Activated T-helper 9 cell treated with anti-CD3 and anti-CD28 coated beads, Interleukin-2, amount 50 U/mL, for 16 hours (primary cell): ENCODE results near the gene SRR.

Experiments
- DNase-seq: peaks from one replicate; pipeline ENCODE4 v3.0.0-alpha.2; 2020; ENCODE audit warnings: low read depth

The SRR gene

DNA sequence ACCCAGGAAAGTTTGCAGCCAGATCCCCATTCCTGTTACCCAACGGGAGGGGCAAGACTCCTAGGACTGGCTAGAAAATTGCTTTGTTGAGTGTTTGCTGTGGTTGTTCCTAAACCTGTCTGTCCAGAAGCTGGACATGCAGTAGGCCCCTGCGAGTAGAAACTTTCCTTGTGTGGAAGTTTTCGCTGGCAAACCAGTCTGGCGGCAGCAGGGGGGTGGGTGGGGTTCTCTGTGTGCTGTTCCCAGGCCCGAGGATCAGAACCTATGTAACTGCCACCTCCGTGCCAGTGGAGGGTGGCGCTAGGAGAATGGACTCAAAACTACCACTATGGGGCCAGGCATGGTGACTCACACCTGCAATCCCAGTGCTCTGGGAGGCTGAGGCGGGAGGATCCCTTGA lies 42.7 kb downstream of the SRR start:
- no peak for DNase-seq

DNA sequence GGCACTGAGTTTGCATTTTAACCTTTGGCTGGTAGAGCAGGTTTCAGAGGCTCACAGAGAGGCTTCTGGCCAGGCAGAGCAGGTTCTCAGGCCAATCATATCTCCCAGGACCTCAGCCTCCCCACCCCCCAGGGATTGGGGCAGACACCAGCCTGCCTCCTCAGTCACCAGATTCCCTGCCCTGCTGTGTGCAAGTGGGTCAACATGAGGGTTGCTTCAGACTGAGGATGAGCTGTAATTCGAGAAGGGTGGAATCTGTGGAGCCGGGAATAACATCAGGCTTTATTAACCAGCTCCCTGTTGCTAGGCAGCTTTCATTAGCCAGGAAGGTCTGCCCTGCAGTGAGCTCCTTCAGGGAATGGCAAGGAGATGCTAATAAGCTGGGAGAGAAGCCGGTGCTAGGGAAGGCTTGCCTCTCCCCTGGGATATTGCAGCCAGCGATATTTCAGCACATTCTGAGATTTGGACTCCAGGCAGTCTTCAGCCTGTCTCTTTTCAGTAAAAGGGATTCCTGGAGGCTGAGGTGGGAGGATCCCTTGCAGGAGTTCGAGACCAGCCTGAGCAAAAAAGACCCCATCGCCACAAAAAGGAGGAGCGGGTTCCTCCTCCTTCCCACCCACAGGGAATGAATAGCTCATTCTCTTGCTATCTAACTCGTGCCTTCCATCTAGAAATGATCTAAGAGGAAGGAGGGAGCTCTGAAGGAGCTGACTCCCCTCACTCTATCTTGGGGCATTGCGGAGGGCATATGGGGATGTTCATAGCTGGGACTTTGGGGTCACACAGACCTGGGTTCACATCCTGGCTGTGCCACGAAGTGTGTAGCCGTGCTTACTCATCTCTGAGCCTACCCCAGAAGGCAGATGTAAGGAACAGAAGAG lies 44.3 kb downstream of the SRR start:
- DNase-seq, result no peak

DNA sequence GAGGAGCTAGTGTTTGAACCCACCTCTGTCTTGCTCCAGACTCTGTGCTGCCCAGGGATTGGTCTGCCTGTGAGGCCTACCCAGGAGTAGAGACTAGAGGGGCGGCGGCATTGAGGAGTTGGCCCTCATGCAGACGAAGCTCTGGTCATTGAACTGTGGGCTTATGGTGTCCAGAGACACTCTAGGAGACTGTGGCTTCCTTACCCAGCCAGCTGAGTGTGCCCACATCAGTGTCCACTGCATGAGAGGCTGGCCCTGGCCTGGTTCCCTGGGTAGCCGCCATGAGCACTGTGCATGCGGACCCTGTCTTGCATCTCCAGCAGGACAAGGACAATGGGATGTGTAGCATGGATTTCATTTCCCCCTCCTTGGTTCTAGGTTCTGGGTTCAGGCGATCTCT lies 47.5 kb downstream of the SRR start:
- DNase-seq, result no peak

DNA sequence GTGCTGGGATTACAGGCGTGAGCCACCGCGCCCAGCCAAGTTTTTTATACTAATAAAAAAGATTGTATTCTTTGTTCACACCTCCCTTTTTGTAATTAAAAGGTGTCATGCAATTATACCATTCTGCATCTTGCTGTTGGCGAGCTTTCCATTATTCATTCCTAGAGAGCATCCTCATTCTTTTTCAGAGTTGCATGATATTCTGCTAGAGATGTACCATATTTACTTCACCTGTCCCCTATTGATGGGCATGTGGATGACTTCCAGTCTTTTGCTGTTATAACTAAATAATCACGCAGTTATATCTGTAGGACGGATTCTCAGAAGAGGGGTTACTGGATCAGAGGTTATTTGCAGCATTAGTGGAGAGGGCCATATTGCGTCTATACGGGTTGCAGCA lies 50.6 kb downstream of the SRR start:
- no peak for DNase-seq

DNA sequence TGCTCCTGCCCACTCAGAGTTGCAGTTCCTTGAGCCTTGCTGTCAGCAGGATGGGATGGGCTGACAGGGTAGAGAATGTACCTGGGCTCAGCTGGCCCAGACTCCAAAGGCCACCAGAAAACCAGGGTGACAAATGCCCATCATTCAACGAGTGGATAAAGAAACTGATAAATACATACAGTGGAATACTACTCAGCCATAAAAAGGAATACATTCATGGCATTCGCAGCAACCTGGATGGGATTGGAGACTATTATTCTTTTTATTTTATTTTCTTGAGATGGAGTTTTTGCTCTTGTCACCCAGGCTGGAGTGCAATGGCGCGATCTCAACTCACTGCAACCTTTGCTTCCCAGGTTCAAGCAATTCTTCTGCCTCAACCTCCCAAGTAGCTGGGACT lies 53.5 kb downstream of the SRR start:
- no peak for DNase-seq

DNA sequence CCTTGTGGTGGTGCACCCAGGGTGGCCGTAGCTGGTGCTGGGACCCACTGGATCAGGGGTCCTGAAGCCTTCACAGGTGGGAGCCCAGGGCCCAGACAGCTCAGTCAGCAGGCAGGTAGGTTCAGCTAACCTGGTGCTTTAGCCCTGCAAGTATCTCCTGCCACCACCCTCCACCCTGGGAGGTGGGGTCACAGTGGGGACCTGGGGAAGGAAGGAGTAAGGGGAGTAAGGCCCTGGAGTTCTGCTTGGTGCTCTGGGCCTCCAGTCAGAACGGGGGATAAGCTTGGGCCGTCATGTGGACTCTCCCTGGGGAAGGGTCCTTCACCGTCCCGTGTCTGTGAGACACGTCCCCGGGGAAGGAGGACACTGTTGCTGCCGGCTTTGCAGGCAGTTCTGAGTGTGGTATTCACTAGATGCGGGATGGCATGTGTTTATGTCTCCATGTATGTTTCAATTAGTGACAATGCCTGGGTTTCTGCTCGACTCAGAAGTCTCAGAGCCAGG lies 54.2 kb downstream of the SRR start:
- no peak for DNase-seq

DNA sequence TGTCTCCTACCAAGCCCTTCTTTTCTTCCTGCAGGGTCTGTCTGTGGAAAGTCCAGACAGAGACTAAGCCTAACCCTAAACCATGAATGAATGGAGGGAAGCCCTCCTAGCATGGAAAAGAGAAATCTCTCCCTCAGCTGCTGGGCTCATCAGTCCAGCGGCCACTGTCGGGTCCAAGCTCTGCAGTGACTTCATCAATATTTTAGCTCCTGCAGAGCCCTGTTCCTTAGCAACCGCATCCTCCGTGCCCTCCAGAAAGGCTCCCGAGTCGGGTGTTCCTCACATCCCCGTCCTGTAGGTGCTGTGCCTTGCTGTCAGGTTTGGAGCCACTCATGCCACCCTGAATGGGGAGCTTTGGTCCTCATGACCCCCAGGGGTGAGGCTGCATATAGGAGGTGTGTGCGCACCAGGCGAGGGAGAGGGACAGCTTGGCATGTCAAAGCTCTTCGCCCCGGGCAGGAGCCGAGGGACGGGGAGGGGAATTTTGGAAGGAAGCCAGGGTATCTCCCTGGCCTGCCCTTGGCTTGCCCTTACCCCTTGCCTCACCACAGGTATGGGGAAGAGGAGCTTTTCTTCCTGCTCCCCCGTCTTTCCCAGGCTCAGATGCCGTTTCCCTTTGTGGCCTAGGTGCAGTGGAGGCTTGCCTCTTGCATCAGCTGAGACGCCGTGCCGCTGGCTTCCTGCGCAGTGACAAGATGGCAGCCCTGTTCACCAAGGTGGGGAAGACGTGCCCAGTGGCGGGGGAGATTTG lies 57.4 kb downstream of the SRR start:
- DNase-seq, result no peak

DNA sequence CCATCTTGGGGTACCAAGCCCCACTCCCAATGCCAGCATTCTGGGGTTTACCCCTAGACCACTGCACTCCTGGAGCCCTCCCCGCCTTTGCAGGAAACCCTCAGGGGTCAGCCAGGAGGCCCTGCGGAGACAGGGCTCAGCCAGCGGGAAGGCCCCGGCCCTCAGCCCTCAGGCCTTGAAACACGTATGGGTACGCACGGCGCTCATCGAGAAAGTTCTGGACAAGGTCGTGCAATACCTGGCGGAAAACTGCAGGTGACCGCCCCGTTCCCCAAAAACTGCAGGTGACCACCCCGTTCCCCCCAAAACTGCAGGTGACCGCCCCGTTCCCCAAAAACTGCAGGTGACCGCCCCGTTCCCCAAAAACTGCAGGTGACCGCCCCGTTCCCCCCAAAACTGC lies 58.3 kb downstream of the SRR start:
- no peak for DNase-seq

DNA sequence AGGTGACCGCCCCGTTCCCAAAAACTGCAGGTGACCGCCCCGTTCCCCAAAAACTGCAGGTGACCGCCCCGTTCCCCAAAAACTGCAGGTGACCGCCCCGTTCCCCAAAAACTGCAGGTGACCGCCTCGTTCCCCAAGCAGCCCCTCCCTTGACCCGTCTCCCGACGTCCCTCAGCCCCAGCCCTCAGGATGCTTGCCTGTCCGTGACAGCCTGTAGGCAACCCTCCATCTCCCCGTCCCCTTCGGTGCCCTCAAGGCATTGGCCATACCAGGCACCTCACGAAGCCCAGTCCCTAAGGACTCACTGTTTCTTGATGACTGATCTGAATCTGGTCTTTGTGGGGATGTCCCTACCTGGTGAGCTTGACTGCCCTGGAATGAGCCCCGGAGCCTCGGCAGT lies 58.7 kb downstream of the SRR start:
- DNase-seq, result no peak

DNA sequence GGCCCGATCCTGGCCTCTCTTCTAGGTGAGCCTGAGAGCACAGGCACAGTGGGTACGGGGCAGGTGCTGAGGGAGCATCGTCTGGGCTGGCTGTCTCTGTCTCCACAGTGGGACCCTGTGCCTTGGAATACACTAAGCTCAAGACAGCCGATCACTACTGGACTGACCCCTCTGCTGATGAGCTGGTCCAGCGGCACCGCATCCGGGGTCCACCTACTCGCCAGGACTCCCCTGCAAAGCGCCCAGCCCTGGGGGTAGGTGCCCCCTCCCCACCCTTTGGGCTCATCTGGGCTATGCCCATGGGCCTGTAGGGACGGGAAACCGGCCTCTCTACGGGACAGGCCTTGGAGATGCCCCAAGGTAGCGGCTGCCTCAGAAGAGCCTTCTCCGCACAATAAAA lies 59.1 kb downstream of the SRR start:
- DNase-seq, result no peak

DNA sequence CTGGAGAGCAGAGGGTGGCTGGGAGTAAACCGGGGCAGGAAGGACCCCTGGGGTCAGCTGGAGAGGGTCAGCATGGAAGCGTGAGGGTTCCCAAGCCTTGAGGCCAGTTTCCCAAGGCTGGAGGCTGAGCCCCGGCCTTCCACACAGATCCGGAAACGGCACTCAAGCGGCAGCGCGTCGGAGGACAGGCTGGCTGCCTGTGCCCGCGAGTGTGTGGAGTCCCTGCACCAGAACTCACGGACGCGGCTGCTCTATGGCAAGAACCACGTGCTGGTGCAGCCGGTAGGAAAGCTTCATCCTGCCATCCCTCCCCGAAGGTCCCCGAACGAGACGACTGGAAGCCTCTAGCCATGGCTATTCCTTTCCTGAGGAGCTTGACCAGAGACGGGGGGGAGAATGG lies 59.6 kb downstream of the SRR start:
- no peak for DNase-seq

DNA sequence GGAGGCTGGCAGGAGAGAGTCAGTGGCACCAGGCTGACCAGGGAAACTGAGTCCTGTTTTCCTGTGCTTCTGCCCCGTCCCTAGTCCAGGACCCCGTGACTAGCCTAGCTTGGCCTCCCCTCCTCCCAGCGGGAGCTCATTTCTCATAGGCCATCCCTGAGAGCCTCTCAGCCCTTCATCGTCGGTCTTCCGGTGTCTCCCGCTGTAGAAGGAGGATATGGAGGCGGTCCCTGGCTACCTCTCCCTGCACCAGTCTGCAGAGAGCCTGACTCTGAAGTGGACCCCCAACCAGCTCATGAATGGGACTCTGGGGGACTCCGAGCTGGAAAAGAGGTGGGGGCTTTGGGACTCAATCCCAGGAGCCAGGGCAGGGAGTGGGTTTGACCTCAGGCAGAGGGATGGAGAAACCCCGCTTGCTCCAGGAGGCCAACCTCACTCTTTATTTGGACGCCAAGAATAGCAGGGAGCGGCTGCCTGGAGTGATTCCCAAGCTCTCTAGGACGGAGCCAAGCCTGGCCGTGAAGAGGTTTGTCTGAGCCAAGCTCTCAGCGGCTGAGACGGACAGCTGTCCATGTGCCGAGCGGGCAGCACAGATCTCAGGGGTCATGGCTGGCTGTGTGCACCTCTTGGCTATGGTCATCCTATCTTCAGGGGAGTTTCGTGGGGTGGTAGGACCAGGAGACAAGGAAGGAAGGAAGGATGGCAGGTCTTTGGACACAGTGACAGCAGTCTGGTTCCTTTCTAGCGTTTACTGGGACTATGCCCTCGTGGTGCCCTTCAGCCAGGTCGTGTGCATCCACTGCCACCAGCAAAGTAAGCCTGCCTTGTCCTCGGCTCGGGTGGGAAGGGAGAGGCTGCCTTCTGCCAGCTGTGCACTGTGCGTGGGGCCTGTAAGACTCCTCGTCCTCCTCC lies 60.4 kb downstream of the SRR start:
- no peak for DNase-seq

DNA sequence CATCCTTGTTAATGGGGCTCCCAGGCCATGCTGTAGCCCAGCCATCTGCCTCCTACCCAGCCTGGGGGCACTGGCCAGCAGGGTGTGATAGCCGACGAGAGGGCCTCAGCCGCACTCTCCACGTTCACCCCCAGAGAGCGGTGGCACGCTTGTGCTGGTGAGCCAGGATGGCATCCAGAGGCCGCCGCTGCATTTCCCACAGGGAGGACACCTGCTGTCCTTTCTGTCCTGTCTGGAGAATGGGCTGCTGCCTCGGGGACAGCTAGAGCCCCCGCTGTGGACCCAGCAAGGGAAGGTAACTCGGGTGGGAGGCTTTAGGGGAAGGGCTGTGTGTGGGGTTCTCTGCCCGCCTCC lies 61.0 kb downstream of the SRR start:
- DNase-seq, result no peak

DNA sequence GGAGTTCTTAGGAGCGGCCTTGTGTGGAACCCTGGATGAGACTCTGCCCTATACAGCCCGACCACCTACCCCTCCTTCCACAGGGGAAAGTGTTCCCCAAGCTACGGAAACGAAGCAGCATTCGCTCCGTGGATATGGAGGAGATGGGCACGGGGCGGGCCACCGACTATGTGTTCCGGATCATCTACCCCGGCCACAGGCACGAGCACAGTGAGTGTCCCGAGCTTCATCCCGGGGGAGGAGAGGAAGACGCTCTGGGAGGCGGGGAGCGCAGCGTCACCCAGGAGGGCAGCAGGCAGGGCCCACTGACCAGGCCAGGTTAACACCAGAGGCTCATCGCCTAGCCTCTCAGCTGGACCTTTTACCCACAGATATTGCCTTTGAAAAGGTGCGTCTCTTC lies 61.4 kb downstream of the SRR start:
- no peak for DNase-seq

DNA sequence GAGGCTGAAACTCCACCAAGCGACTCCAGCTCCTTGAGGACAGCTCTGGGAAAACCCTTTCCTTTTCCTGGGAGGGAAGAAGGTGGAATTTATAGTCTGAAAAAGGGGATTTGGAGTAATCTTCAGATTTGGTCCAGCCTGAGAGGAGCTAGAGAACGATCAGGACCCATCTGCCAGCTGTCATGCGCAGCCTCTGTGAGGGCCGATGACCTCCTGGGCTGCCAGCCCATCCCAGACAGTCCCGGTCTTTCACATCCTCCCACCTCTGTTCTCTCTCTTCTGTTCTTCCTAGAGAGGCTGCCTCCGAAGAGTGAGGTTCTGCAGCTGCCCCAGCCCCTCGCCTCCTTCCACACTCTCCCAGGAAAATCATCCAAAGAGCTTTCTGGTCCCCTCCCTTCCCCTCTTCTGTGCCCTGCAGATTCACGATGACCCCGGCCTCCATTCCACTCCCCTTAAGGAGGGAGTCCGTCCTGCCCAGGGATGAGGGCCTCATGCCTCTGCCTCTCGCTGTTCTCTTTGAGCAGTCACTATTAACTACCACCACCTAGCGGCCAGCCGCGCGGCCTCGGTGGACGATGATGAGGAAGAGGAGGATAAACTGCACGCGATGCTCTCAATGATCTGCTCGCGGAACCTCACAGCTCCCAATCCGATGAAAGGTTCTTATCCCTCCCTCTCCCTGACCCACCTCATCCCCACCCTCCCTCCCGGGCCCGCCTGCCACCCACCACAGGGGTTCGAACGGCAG lies 63.2 kb downstream of the SRR start:
- no peak for DNase-seq

DNA sequence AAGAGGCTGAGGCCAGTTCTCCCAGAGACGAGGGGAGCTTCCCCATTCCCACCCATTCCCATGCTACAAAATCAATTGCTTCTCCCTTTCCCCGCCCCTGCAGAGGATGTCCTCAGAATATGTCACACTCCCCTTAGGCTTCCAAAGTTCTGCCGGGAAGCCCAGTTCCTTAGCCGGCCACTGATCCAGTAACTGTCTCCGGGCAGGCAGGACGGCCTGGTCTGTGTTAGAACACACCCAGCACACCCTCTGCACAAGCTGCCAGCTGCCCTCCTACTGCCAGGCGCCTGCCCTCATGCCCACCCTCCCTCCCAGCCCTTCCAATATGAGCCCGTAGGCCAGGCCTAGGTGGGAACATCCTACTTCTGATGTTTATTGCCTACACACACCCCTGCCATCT lies 64.6 kb downstream of the SRR start:
- no peak for DNase-seq

DNA sequence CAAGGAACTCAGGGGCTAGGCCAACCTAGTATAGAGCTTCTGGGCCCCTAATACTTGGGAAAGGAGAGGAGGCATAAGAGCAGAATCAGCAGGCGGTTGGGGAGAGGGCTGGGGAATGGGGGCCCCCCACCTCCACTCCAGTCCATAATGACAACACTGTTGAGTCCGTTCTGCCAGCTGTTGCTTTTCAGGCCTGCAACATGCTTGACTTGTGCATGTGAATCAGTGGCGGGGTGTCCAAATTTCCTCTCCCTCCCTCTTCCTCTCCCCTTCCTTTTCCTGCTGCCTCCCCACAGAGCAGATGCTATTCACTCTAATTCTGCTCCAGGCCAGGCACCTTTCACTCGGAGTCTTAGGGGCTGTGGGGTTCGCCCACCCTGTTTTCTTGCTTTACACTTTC lies 65.3 kb downstream of the SRR start:
- DNase-seq, result no peak

DNA sequence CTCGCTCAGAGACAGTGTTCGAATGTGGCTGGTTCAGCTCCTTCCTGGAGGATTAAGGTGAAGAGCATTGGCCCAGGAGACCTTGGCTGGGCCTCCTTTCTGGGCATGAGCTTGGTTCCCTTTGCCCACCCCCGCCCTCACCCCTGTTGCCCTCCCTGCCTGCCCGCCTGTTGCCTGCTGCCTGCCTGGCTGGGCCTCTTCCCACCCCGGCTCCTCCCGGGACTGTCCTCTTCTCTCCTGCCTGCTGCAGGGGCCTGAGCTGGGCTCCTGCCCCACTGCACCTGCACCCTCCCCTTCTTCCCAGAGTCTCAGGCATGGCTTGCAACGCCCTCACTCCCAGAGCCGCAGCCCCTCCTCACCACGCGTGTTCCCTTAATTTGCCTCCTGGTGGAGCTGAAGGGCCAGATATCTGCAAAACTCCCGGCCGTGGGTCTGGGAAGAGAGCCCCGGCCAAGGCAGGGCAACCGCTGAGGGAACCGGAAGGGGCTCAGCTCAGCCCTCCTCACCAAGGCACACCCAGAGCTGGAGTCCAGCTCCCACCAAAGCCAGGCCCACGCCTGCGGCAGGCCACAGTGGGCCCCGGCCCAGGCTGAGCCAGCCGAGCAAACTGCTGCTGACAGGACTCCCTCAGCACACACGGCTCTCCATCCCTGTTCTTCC lies 65.9 kb downstream of the SRR start:
- DNase-seq, result no peak

DNA sequence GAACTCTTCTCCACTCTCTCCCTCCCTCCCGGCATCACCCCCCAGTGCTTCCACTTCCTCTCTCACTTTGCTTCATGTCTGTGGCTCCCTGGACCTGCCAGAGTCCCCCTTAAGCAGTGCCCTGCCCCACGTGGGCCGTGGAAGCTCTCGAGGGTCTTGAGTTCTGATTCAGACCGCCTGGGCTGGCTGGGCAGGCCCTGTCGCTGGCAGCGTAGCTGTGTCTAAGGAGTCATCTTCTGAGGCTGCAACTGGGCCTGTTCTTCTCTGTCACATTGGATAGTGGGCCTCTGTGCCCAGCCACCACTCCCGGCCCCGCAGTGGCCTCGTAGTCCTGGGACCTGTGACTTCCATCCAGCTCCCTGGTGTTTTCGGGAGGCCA lies 66.5 kb downstream of the SRR start:
- DNase-seq, result no peak

DNA sequence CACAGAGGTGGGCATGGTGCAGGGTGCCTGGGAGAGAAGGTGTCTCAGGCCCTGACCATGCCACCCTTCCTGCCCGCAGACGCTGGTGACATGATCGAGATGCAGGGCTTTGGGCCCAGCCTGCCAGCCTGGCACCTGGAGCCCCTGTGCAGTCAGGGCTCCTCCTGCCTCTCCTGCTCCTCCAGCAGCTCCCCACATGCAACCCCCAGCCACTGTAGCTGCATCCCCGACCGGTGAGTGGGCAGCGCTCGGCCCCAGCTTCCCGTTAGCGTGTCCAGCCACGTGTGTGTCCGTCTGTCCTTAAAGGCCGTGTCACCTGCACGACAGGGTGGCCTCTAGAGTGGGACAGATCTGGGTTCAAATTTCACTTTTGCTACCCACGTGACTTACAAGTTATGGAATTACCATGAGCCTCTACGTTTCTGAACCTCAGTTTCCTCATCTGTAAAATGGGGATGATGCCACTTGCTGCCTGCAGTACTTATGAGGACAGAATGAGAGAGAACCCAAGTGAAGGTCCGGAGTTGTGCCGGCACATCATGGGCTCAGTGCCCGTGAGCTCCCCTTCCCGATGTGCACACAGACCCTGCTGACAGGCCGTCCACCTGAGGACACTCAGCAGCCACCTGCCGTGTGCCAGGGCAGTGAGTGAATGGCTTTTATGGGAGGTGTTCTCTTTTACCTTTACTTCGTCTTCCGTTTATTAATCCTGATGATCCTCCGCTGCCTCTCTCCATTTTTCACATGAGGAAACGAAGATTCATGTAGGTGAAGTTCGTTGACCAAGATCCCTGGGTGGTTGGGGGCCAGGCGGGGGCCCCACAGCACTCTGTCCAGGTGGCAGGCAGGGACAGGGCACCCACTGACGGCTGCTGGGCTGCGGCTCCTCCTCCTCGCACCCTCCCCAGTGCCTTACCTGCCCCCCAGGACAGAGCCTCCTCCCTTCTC lies 67.7 kb downstream of the SRR start:
- no peak for DNase-seq
